ENCODE measurements around the gene RNASE9. TPM values are rescaled to one million over a fixed set of nuclear protein-coding genes. Genes with fewer than 3 reads are reported as not detected.

Gene RNASE9
- polyA plus RNA-seq, 2 of the 4 experiments (the other 2 are of a cell fraction) = not detected

- TF ChIP-seq ZC3H11A (IDR thresholded peaks at IDR 0.05) (no peak), NFE2L2 (conservative IDR thresholded peaks at IDR 0.05; ENCODE audit: low read length) (no peak), JUNB (IDR thresholded peaks at IDR 0.05) (no peak), POLR2AphosphoS2 (conservative IDR thresholded peaks at IDR 0.05; ENCODE audit: low read length) (no peak), KDM5A (IDR thresholded peaks at IDR 0.05) (no peak), HOXB13 (CRISPR knock-in tag; IDR thresholded peaks at IDR 0.05; ENCODE audit: low read depth) (no peak), ELK1 (IDR thresholded peaks at IDR 0.05; ENCODE audit: low read depth, low read length) (no peak), TFCP2L1 (CRISPR knock-in tag; IDR thresholded peaks at IDR 0.05) (no peak), MAZ (IDR thresholded peaks at IDR 0.05; ENCODE audit: borderline replicate concordance, low read depth, low read length) (no peak), HOXB5 (CRISPR knock-in tag; IDR thresholded peaks at IDR 0.05) (no peak), POLR2A (IDR thresholded peaks at IDR 0.05; ENCODE audit: low read length) (no peak)
- TF ChIP-seq, protein P1, sequence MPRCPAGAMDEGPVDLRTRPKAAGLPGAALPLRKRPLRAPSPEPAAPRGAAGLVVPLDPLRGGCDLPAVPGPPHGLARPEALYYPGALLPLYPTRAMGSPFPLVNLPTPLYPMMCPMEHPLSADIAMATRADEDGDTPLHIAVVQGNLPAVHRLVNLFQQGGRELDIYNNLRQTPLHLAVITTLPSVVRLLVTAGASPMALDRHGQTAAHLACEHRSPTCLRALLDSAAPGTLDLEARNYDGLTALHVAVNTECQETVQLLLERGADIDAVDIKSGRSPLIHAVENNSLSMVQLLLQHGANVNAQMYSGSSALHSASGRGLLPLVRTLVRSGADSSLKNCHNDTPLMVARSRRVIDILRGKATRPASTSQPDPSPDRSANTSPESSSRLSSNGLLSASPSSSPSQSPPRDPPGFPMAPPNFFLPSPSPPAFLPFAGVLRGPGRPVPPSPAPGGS (IDR thresholded peaks at IDR 0.05) = no peak
- TF ChIP-seq, protein P2, sequence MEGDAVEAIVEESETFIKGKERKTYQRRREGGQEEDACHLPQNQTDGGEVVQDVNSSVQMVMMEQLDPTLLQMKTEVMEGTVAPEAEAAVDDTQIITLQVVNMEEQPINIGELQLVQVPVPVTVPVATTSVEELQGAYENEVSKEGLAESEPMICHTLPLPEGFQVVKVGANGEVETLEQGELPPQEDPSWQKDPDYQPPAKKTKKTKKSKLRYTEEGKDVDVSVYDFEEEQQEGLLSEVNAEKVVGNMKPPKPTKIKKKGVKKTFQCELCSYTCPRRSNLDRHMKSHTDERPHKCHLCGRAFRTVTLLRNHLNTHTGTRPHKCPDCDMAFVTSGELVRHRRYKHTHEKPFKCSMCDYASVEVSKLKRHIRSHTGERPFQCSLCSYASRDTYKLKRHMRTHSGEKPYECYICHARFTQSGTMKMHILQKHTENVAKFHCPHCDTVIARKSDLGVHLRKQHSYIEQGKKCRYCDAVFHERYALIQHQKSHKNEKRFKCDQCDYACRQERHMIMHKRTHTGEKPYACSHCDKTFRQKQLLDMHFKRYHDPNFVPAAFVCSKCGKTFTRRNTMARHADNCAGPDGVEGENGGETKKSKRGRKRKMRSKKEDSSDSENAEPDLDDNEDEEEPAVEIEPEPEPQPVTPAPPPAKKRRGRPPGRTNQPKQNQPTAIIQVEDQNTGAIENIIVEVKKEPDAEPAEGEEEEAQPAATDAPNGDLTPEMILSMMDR (IDR thresholded peaks at IDR 0.05) = no peak
- CTCF ChIA-PET = interaction anchor here (0.8 to 1.1 kb wide), 2 partner anchors 119 to 167 kb away, joined by 3 read pairs; no protein-coding TSS in a partner anchor
- H3K9me3 ChIP-seq = peaks cover 3% of the 10 kb centered on the region; the same call in 1 of the 3 replicates
- no peak overlapping the region for H3K4me3 ChIP-seq
- 51% methylated on average over 2 of the region's 2 CpGs for WGBS (ENCODE audit: missing lambda C conversion rate)
- DNase-seq (ENCODE audit: low read depth in 1 of 2, low spot score in 1 of 2) = no peak
- no peak for ATAC-seq
- no peak overlapping the region for H3K4me2 ChIP-seq
- POLR2A ChIA-PET = no interaction called here
- no peak overlapping the region for H3K27ac ChIP-seq
- no peak for FAIRE-seq
- no peaks in the 10 kb centered on the region for H3K4me1 ChIP-seq
These were observed 36.8 kb downstream of the RNASE9 start for GRCh38 chr14:20524027-20524426.

- FAIRE-seq = no peak
- CTCF ChIA-PET = interaction anchor here (2.2 kb wide), 1 partner anchor 8 kb away, joined by 8 read pairs; no protein-coding TSS in a partner anchor
These were observed 38.5 kb downstream of the RNASE9 start for GRCh38 chr14:20522332-20522731.

DNA sequence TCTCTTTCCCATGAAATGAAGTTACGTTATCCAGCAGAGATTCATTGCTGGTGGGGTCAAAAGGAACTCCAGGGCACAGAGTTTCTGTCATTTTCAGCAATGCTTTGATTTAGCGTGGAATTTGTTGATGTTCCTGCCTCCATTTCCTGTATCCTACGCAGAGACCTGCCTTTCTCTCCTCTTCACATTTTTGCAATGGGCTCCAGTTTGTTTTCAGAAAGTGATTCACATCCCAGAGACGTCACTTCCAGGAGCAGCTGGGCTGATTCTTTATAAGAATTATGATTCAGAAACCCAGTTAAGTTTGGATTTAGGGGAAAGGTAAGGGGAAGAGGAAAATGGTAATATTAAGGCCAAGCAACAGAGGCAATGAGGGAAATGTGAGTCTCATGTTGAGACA, 43.9 kb downstream of the RNASE9 start:
- FAIRE-seq = no peak
- Histone ChIP-seq H3K4me1 (no peaks in the 10 kb centered on the region), H3K4me3 (no peak overlapping the region), H3K27ac (no peak overlapping the region), H3K9me3 (peaks cover 3% of the 10 kb centered on the region; the same call in 1 of the 3 replicates), H3K4me2 (no peak overlapping the region)
- WGBS (ENCODE audit: missing lambda C conversion rate) = 45% methylated on average over 4 of the region's 4 CpGs
- no peak for DNase-seq (ENCODE audit: low read depth in 1 of 2, low spot score in 1 of 2)
- POLR2A ChIA-PET = no interaction called here
- CTCF ChIA-PET = interaction anchor here (3.0 kb wide), 1 partner anchor 14 kb away, joined by 16 read pairs; no protein-coding TSS in a partner anchor
- ATAC-seq = no peak
- TF ChIP-seq HOXB5 (CRISPR knock-in tag; IDR thresholded peaks at IDR 0.05) (no peak), CBX2 (IDR thresholded peaks at IDR 0.05; ENCODE audit: borderline replicate concordance, low read depth) (no peak), HEYL (CRISPR knock-in tag; IDR thresholded peaks at IDR 0.05) (no peak), CEBPB (IDR thresholded peaks at IDR 0.05) (no peak), HES2 (IDR thresholded peaks at IDR 0.05) (no peak), HOXB13 (CRISPR knock-in tag; IDR thresholded peaks at IDR 0.05; ENCODE audit: low read depth) (no peak), ELK1 (IDR thresholded peaks at IDR 0.05; ENCODE audit: low read depth, low read length) (no peak), TFCP2L1 (CRISPR knock-in tag; IDR thresholded peaks at IDR 0.05) (no peak), MAFK (IDR thresholded peaks at IDR 0.05; ENCODE audit: partially characterized antibody) (no peak), EHF (CRISPR knock-in tag; IDR thresholded peaks at IDR 0.05) (no peak), ZSCAN20 (CRISPR knock-in tag; IDR thresholded peaks at IDR 0.05) (no peak), MAZ (IDR thresholded peaks at IDR 0.05; ENCODE audit: borderline replicate concordance, low read depth, low read length) (no peak), BHLHE40 (IDR thresholded peaks at IDR 0.05; ENCODE audit: low read depth, low read length) (no peak), ZNF302 (CRISPR knock-in tag; IDR thresholded peaks at IDR 0.05) (no peak), RNF2 (IDR thresholded peaks at IDR 0.05; ENCODE audit: borderline replicate concordance, low read depth) (no peak), NPAS2 (CRISPR knock-in tag; IDR thresholded peaks at IDR 0.05; ENCODE audit: borderline replicate concordance) (no peak)
- TF ChIP-seq, protein P1 (IDR thresholded peaks at IDR 0.05) = no peak

More at GRCh38 chr14:20522332-20522731, 38.5 kb downstream of the RNASE9 start:
- TF ChIP-seq RCOR1 (IDR thresholded peaks at IDR 0.05; ENCODE audit: low read depth, low read length) (no peak), CHD2 (IDR thresholded peaks at IDR 0.05; ENCODE audit: low read length, partially characterized antibody) (no peak), ZNF302 (CRISPR knock-in tag; IDR thresholded peaks at IDR 0.05) (no peak)
- WGBS (ENCODE audit: missing lambda C conversion rate) = 0% methylated on average over 1 of the region's 1 CpG
- DNase-seq (ENCODE audit: low read depth in 1 of 2, low spot score in 1 of 2) = no peak
- Histone ChIP-seq H3K4me3 (no peak overlapping the region), H3K27ac (no peak overlapping the region), H3K4me2 (no peak overlapping the region), H3K9me3 (peaks cover 3% of the 10 kb centered on the region; the same call in 1 of the 3 replicates), H3K4me1 (no peaks in the 10 kb centered on the region)
- ATAC-seq = no peak
- POLR2A ChIA-PET = no interaction called here
